Panc1 (cell line): ENCODE results near the gene SKA1. TPM values are rescaled to one million over a fixed set of nuclear protein-coding genes. Genes with fewer than 3 reads are reported as not detected.

Experiments
- ATAC-seq: fragments of 200-7000 bp; cut with Tn5 transposase; 2 replicates; pipeline ENCODE4 v1.9.1; 2020; ENCODE audit warnings: mild to moderate bottlenecking, moderate library complexity
- BruUV-seq: library from RNA; stranded (reverse); fragments of 400-500 nt; replicated peaks from 2 replicates; lab custom pipeline; 2021; lab: Mats Ljungman, UMichigan
- CTCF ChIA-PET: fragments of 300-600 bp; sonication (Branson Sonifier 250); formaldehyde crosslinking; loops from one replicate; lab custom pipeline; 2022; ENCODE audit warnings: antibody characterized with exemption; lab: Charles Lee
- POLR2A ChIA-PET: fragments of 300-600 bp; sonication (Branson Sonifier 250); formaldehyde crosslinking; loops from one replicate; lab custom pipeline; 2022; ENCODE audit warnings: antibody characterized with exemption; lab: Charles Lee
- DNase-seq: peaks from one replicate; pipeline ENCODE4 v3.0.0-alpha.2; 2010; ENCODE audit warnings: low read depth, low spot score
- H3K27ac ChIP-seq: 2 replicates; pipeline ENCODE4 v1.5.1; 2011; ENCODE audit warnings: mild to moderate bottlenecking, low read length, inconsistent platforms
- H3K27me3 ChIP-seq: fragments of 200-500 bp; sonication (Bioruptor generic); 2 replicates; pipeline ENCODE4 v1.6.0; 2014; ENCODE audit warnings: low read length, inconsistent platforms; ENCODE audit not compliant: control insufficient read depth, insufficient read depth
- H3K36me3 ChIP-seq: fragments of 200-500 bp; sonication (Bioruptor generic); 2 replicates; pipeline ENCODE4 v1.5.1; 2014; ENCODE audit warnings: inconsistent platforms, mild to moderate bottlenecking, low read length, moderate library complexity; ENCODE audit not compliant: control insufficient read depth, insufficient read depth
- H3K4me1 ChIP-seq: 2 replicates; pipeline ENCODE4 v1.5.1; 2011; ENCODE audit warnings: inconsistent platforms, mild to moderate bottlenecking, low read length, moderate library complexity; ENCODE audit not compliant: control insufficient read depth, insufficient read depth
- H3K4me3 ChIP-seq, 2 experiments: 2 replicates each; pipeline ENCODE4 v1.5.1; 2011 to 2012; ENCODE audit warnings: low read depth in 2 of 2, low read length in 2 of 2, mild to moderate bottlenecking in 2 of 2, inconsistent platforms in 1 of 2, moderate library complexity in 1 of 2
- H3K9me3 ChIP-seq: fragments of 200-500 bp; sonication (Bioruptor generic); 2 replicates; pipeline ENCODE4 v1.5.1; 2014; ENCODE audit warnings: low read depth, mild to moderate bottlenecking, inconsistent platforms, low read length, moderate library complexity; ENCODE audit not compliant: control insufficient read depth, insufficient read depth
- POLR2AphosphoS5 ChIP-seq: IDR thresholded peaks from 2 replicates; pipeline ENCODE4 v1.6.1; 2012; ENCODE audit warnings: mild to moderate bottlenecking, low read depth, low read length, moderate library complexity
- REST ChIP-seq, 2 experiments: IDR thresholded peaks; 2 replicates each; pipeline ENCODE4 v1.6.1; 2011 to 2012; ENCODE audit warnings: low read depth in 2 of 2, control low read depth in 1 of 2, low read length in 1 of 2, mild to moderate bottlenecking in 1 of 2, moderate library complexity in 1 of 2; ENCODE audit not compliant: insufficient read depth in 1 of 2
- SIN3A ChIP-seq: IDR thresholded peaks from 2 replicates; pipeline ENCODE4 v1.6.1; 2012; ENCODE audit warnings: low read depth, mild to moderate bottlenecking, low read length, moderate library complexity, borderline replicate concordance; ENCODE audit not compliant: insufficient read depth
- TCF7L2 ChIP-seq: IDR thresholded peaks from 2 replicates; pipeline ENCODE4 v1.6.1; 2011; ENCODE audit warnings: mild to moderate bottlenecking, low read depth, low read length, inconsistent platforms
- in situ Hi-C: cut with HindIII; loops from 2 replicates; pipeline ENCODE4 v1.10.0; 2016; ENCODE audit warnings: low sequenced_read_pairs, low pct_unique_long_range_greater_than_20kb
- intact Hi-C: fragments of 100-400 bp; cut with micrococcal nuclease; formaldehyde crosslinking; loops from one replicate; pipeline ENCODE4 v1.10.0; 2022; ENCODE audit not compliant: unreplicated experiment
- total RNA-seq: library from RNA; stranded (reverse); gene quantifications from one replicate; pipeline ENCODE4 v1.2.1, GENCODE V29; 2021; ENCODE audit not compliant: unreplicated experiment
- TF ChIP-seq, protein P1 (sequence below): fragments of 450-650 bp; IDR thresholded peaks from 2 replicates; pipeline ENCODE4 v1.5.1; 2017; ENCODE audit warnings: mild to moderate bottlenecking

Gene SKA1
- total RNA-seq, 1 experiment from 2014 or later: 22.1 TPM

- CTCF ChIA-PET: no interaction called here
- intact Hi-C loops (no loop called here), in situ Hi-C loops (no loop called here)
- POLR2A ChIA-PET: no interaction called here
- BruUV-seq: no TSS peak
- TF ChIP-seq, protein P1, sequence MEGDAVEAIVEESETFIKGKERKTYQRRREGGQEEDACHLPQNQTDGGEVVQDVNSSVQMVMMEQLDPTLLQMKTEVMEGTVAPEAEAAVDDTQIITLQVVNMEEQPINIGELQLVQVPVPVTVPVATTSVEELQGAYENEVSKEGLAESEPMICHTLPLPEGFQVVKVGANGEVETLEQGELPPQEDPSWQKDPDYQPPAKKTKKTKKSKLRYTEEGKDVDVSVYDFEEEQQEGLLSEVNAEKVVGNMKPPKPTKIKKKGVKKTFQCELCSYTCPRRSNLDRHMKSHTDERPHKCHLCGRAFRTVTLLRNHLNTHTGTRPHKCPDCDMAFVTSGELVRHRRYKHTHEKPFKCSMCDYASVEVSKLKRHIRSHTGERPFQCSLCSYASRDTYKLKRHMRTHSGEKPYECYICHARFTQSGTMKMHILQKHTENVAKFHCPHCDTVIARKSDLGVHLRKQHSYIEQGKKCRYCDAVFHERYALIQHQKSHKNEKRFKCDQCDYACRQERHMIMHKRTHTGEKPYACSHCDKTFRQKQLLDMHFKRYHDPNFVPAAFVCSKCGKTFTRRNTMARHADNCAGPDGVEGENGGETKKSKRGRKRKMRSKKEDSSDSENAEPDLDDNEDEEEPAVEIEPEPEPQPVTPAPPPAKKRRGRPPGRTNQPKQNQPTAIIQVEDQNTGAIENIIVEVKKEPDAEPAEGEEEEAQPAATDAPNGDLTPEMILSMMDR: no peak
- TF ChIP-seq SIN3A: no peak
- TF ChIP-seq REST (IDR thresholded peaks at IDR 0.05; ENCODE audit: insufficient read depth in 1 of 2, low read depth in 2 of 2, low read length in 1 of 2): no peak
- no peak for TF ChIP-seq POLR2AphosphoS5
- TF ChIP-seq TCF7L2: no peak
- no peak overlapping the region for H3K27ac ChIP-seq
- H3K9me3 ChIP-seq: no peaks in the 10 kb centered on the region
- DNase-seq: no peak
- H3K36me3 ChIP-seq: no peaks in the 10 kb centered on the region
- H3K4me3 ChIP-seq: no peak overlapping the region
- H3K27me3 ChIP-seq: no peaks in the 10 kb centered on the region
- H3K4me1 ChIP-seq: no peaks in the 10 kb centered on the region
- no peak for ATAC-seq
These were observed 66.2 kb downstream of the SKA1 start for GRCh38 chr18:50441016-50441415.

- Histone ChIP-seq H3K27me3 (no peaks in the 10 kb centered on the region), H3K27ac (no peak overlapping the region), H3K4me1 (no peaks in the 10 kb centered on the region), H3K4me3 (no peak overlapping the region), H3K9me3 (no peaks in the 10 kb centered on the region), H3K36me3 (no peaks in the 10 kb centered on the region)
- ChIA-PET CTCF (no interaction called here), POLR2A (no interaction called here)
- ATAC-seq (no peak), DNase-seq (no peak)
- BruUV-seq: no TSS peak
- TF ChIP-seq TCF7L2 (no peak), POLR2AphosphoS5 (no peak), REST (IDR thresholded peaks at IDR 0.05; ENCODE audit: insufficient read depth in 1 of 2, low read depth in 2 of 2, low read length in 1 of 2) (no peak), SIN3A (no peak)
- TF ChIP-seq, protein P1: no peak
- in situ Hi-C loops: no loop called here
- intact Hi-C loops: no loop called here
These were observed 66.7 kb downstream of the SKA1 start for GRCh38 chr18:50441501-50441900.

Other genes starting within 250 kb of the SKA1 start
- gene MYO5B, start 179.9 kb upstream of the SKA1 start, total RNA-seq: 0.31 TPM
- 0.23 TPM for gene CFAP53, start 108.6 kb upstream of the SKA1 start, total RNA-seq
- 47.3 TPM for gene MBD1, start 93.5 kb upstream of the SKA1 start, total RNA-seq
- 60.8 TPM for gene CXXC1, start 87.4 kb upstream of the SKA1 start, total RNA-seq
- not detected for gene MAPK4, start 185.0 kb downstream of the SKA1 start, total RNA-seq